Activated CD8-positive, alpha-beta memory T cell treated with anti-CD3 and anti-CD28 coated beads for 24 hours (primary cell): ENCODE data around the gene ADAM15.

Experiments used
- DNase-seq: peaks from one replicate; pipeline ENCODE4 v3.0.0-alpha.2; 2020

ADAM15 gene

DNA sequence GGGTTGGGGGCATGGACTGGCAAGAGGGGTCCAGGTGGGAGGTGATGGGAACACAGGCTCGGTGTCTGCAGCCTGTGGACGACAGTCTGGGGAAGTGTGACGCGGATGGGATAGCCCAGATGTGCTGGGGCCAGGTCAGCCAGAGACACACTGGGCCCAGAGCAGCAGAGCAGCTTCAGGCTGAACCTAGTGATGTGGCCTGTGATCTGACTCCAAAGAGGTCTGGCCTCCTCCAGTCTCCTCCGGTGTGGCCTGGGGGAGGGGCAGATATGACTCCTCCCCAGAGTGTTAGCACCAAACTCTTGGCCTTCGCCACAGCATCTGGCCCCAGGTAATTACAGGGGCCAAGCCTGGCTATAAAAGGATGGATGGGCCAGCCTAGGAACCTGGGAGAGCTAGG lies 41.0 kb downstream of the ADAM15 start:
- no peak for DNase-seq

DNA sequence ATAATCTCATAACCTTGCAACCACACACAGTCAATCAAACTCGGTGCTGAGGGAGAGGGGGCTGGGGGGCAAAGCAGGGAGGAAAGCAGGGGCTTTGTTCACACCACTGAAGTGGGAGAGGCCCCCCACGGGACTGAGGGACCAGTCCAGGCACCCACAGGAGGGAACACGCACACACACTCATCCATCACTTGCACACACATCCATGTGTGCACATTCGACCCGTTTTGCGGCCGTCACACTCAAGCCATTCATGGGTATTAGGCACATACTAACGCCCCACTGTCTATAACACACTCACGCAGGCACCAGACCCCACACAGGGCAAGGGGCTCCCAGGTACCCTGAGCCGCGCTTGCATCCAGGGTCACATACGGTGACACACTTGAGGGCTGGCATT lies 41.5 kb downstream of the ADAM15 start:
- DNase-seq: no peak

DNA sequence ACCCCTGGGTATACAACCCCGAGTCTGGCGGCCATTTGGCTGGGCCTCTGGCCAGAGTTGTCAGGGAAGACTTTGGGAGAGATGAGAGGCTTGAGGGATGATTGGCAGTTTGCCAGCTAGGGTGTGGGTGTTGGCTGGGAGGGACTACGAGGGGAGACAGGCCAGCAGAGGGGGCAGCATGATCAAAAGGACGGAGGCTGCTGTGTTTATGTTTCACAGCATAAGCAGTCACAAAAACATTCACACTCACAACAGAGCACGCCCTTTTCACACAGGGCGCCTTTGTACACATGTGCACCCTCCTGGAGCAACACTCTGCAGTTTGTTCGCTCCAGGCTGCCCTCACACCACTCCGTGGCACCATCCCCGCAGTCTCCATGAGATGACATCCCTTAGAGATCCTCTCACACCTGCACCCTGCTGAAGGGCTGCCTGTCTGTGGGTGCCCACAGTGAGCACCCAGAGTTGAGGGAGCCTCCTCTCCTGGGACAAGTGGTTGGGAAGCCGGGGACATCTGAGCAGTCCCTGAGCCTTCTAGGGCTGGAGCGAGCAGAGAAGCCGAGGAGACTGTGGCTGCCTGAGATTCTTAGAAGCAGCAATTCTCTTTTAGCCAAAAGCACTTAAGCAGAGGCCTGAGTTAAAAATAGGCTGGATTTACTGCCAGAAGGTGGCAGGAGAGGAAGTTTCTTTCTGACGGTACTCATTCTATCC lies 43.0 kb downstream of the ADAM15 start:
- no peak for DNase-seq

DNA sequence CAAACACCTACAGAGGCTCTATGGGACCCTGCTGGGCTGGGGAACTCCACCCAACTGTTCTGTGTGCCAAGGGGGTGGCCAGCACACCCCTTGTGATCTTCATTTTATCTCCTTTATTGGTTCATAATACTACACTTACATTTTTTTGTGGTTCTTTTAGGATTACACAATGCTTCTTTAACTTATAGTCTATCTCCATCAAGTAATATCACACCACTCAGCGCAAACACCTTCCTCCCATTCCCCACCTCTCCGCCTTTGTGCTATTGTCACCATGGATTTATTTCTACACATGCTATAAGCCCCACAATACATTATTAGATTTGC lies 43.5 kb downstream of the ADAM15 start:
- DNase-seq: no peak

DNA sequence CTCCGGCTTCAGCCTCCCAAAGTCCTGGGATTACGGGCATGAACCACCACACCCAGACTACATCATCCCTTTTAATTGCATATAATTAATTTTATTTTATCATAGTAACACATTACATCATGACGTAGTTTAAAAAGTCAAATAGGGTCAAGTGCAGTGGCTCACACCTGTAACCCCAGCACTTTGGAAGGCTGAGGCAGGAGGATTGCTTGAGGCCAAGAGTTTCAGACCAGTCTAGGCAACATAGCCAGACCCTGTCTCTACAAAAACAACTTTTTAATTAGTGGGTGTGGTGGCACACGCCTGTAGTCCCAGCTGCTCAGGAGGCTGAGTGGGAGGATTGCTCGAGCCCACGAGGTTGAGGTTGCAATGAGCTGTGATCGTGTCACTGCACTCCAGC lies 48.2 kb downstream of the ADAM15 start:
- DNase-seq: no peak

DNA sequence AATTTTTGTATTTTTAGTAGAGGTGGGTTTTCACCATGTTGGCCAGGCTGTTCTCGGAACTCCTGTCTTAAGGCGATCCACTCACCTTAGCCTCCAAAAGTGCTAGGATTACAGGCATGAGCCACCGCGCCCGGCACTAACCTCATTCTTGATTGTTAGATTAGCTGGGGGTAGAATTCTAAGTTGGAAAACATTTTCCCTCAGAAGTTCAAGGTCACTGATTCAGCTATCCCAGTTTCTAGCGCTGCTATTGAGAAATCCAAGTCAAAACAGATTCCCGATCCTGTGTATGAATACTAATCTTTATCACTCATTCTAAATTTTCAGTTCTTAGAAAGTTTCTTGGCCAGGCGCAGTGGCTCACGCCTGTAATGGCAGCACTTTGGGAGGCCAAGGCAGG lies 52.2 kb downstream of the ADAM15 start:
- DNase-seq: no peak

DNA sequence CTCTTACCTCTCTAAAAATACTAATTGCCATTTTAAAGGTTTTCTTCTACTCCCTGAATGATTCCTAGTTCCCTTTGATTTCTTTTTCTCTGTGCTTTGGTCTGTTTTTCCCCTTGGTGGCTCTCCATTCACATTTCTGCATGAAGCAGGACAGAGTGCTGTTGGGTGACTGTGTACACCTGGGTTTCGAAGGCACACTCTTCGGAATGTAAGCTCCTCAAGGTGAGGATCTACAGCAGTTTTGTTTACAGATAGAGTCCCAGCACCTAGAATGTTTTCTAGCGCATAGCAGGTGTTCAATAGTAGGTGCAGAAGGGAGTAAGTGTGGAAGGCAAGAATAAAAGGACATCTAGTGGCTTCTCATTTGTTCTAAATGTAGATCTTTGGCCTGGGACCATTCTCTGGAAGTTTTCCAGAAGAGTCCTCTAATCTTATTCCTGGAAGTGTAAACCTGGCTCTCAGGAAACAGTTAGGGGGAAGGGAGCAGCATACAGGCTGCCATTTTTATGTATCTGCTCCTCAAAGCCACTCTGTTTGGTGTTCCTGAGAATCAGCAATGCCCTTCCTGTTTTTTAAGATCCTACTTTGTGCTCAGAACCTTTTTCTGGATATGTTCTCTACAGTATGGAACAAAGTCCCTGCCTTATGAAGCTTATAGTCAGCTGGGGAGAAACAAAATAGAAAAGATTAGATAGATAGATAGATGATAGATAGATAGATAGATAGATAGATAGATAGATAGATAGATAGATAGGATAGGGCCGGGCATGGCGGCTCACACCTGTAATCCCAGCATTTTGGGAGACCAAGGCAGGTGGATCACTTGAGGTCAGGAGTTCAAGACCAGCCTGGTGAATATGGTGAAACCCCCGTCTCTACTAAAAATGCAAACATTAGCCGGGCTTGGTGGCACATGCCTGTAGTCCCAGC lies 53.8 kb downstream of the ADAM15 start:
- DNase-seq: no peak

DNA sequence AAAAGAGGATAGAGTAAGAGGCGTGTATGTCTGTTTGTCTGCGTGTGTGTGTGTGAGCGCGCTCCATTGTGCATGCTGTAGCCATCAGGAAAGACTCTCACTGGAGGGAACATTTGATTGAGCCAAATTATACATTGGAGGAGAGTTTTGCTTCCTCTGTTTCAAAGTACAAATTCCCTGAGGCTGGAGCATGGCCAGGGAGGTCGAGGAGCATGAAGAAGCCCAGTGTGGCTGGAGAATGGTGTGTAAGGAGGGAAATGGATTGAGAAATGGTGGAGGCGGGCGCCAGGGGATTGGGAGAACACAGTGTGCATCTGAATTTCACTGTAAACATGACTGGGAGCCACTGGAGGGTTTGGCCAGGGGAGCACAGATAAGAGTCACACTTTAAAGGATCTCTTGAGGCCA lies 54.5 kb downstream of the ADAM15 start:
- no peak for DNase-seq

DNA sequence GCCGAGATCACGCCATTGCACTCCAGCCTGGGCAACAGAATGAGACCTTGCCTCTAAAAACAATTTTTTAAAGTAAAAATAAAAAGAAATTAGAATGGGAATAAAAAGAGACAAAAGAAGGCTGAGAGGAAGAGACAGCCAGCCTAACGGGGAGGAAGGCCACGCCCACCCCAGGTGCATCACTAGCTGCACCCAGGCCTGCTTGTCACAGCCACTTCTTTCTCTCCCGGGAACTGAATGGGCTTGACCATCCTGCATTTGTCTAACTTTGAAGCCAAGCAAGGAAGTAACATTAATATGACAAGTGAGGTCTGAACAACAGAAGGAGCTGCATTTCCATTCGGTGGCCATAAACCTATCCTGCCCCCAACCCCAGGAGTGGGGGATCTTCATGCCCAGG lies 55.7 kb downstream of the ADAM15 start:
- DNase-seq: no peak

DNA sequence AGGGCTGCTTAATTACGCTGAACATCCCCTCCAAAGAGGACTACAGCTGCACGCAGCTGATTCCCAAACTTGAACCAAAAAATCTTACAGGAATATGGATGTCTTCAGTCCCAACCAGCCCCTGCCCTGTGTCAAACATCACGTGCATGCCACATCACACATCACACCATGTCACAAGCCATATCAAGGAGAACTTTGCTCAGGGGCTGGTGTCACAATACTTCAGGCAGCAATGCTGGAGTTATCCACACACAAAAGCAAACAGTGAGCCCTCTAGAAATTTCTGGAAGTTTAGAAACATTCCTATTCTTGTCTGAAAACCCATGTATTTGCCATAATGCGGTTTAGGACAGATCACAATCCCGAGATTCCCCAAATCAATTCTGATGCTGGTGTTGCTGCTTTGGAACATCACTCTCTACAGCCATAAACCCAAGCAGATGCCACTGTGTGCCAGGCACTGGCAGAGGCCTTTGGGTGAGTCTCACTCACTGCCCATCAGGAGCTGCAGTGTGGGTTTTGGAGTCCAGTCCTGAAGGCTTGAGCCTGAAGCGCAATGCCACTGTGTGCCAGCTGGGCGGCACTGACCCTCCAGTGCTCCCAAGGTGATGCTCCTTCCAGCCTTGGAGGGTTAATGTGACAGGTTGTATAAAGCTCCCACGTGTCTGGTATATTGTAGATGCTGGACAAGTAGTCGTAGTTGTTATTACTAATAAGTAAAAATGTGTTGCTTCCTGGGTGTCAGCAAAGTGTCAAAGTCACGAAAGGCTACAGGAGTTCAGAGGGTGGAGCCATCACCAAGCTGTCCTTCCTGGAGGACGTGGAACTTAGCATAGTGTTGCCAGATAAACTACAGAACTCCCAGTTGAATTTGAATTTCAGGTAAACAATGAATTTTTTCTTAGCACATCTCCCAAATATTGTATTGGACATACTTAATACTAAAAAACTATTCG lies 56.5 kb downstream of the ADAM15 start:
- DNase-seq: no peak

DNA sequence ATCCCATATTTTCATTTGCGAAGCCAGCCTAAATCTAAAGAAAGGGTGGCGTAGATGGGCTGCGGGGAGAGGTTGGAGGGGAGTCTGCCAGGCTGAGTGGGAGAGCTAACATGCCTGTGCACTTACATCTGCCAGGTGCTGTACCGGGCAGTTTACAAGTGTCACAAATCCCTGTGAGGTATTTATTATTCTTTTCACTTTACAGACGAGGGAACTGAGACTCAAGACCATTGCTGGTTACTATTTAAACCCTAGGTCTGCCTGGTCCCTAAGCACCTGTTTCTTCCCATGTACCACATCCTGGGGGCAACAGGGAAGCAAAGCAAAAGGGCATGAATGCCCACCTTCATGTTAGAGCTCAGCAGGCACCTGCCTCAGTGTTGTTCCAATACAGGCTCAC lies 57.2 kb downstream of the ADAM15 start:
- DNase-seq: no peak

DNA sequence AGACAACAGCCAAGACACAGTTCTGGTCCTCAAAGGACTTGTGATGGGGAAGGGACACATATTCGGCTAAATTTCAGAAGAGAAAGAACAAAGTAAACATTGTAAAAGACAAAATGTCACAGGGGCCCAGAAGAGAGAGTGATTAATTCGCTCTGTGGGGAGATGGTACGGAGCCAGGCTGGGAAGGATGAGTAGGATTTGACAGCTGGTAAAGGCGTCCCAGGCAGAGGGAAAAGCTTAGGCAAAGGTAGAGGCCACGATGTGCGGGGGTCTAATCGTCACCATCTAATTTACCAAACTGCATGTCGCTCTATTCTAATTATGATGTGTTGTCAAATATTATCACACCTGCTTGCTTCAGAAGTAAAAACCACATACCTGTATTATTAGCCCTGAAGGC lies 59.3 kb downstream of the ADAM15 start:
- no peak for DNase-seq

DNA sequence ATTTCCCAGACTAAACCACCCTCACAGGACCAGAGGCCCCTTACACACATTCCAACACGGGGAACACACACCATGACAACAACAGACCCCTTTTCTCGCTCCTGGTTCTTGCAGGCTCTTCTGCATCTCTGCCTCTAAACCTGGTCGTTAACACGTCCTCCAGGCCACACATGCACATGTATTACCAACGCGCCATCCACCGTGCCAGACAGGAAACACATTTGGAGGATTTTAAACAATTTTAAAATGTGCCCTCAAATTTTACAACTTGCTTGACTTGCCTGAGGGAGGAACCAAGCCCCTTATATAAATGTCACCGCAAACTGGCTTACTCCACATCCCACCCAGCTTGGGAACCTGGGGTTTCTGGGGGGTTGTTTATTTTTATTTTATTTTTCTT lies 59.7 kb downstream of the ADAM15 start:
- DNase-seq: no peak
